Prostate gland (tissue), 2 donors: ENCODE results near the gene B3GNT2.

Experiments used
- CTCF ChIP-seq, 4 experiments: fragments of 200-600 bp in 2 of 4; fragments of 450-650 bp in 2 of 4; sonication (generic) in 2 of 4; IDR thresholded peaks; 1 replicate in 3 of 4; 2 replicates in 1 of 4; pipeline ENCODE4 v1.5.1; 2016 to 2019; ENCODE audit warnings: antibody characterized with exemption in 4 of 4, mild to moderate bottlenecking in 2 of 4, moderate library complexity in 2 of 4
- POLR2A ChIP-seq: fragments of 450-650 bp; IDR thresholded peaks from one replicate; pipeline ENCODE4 v1.6.1; 2016; ENCODE audit warnings: antibody characterized with exemption, mild to moderate bottlenecking

- no peak for TF ChIP-seq CTCF (IDR thresholded peaks at IDR 0.05)
- no peak for TF ChIP-seq POLR2A
Observed at GRCh38 chr2:62187246-62187645, 8.7 kb upstream of the B3GNT2 start.
